Measurements from ENCODE around the gene RUNX2. TPM values are rescaled to one million over a fixed set of nuclear protein-coding genes. Genes with fewer than 3 reads are reported as not detected.

RUNX2 gene
- total RNA-seq, 4 donors from 2014 or later, result 1.4 to 3.6 (median 2.3) TPM

GRCh38 chr6:45411959-45412358 is 83.8 kb downstream of the RUNX2 start:
- H3K4me1 ChIP-seq, result no peaks in the 10 kb centered on the region
- no peak overlapping the region for H3K27ac ChIP-seq
- no peaks in the 10 kb centered on the region for H3K36me3 ChIP-seq
- no peak overlapping the region for H3K4me3 ChIP-seq
- TF ChIP-seq CTCF (IDR thresholded peaks at IDR 0.05) (no peak), POLR2A (IDR thresholded peaks at IDR 0.05) (no peak)
- no peaks in the 10 kb centered on the region for H3K9me3 ChIP-seq
- no peak for DNase-seq
- intact Hi-C loops (cut with DNase I), result no loop called here
- peaks cover 0 to 35% (median 0%) of the 10 kb centered on the region in 4 donors for H3K27me3 ChIP-seq
- WGBS, 2 donors, result 46 to 56% methylated on average over 5 of the region's 5 CpGs

- no peak overlapping the region for H3K27ac ChIP-seq
- TF ChIP-seq CTCF (IDR thresholded peaks at IDR 0.05), result no peak
- no peak for TF ChIP-seq POLR2A (IDR thresholded peaks at IDR 0.05)
- H3K27me3 ChIP-seq, result peaks cover 0 to 69% (median 11%) of the 10 kb centered on the region in 4 donors
- H3K9me3 ChIP-seq, result no peaks in the 10 kb centered on the region
- H3K4me1 ChIP-seq, result peaks cover 9 to 13% (median 10%) of the 10 kb centered on the region in 3 donors
- WGBS, 2 donors, result 51% methylated on average over 2 of the region's 2 CpGs; no CpG with 5 or more reads in 1 of the 2 donors
- no peak overlapping the region for H3K4me3 ChIP-seq
- intact Hi-C loops (cut with DNase I), result no loop called here
- no peak for DNase-seq
- H3K36me3 ChIP-seq, result no peaks in the 10 kb centered on the region
These were observed 87.2 kb downstream of the RUNX2 start for GRCh38 chr6:45415315-45415714.

- no peaks in the 10 kb centered on the region for H3K9me3 ChIP-seq
- no peak for DNase-seq
- no peak overlapping the region for H3K4me3 ChIP-seq
- peaks cover 0 to 75% (median 13%) of the 10 kb centered on the region in 4 donors for H3K27me3 ChIP-seq
- no peak for TF ChIP-seq POLR2A (IDR thresholded peaks at IDR 0.05)
- no peaks in the 10 kb centered on the region for H3K36me3 ChIP-seq
- WGBS, 2 donors, result 44 to 47% methylated on average over 3 of the region's 3 CpGs
- peaks cover 10 to 19% (median 14%) of the 10 kb centered on the region in 3 donors for H3K4me1 ChIP-seq
- no peak overlapping the region for H3K27ac ChIP-seq
- intact Hi-C loops (cut with DNase I), result no loop called here
These were observed 87.8 kb downstream of the RUNX2 start for GRCh38 chr6:45415788-45416518.

- WGBS, 2 donors, result 71 to 80% methylated on average over 2 of the region's 2 CpGs
- no peak for DNase-seq
- Histone ChIP-seq H3K27ac (no peak overlapping the region), H3K9me3 (no peaks in the 10 kb centered on the region), H3K27me3 (peaks cover 0 to 83% (median 17%) of the 10 kb centered on the region in 4 donors), H3K4me1 (peaks cover 14 to 26% (median 20%) of the 10 kb centered on the region in 3 donors), H3K36me3 (no peaks in the 10 kb centered on the region), H3K4me3 (no peak overlapping the region)
- intact Hi-C loops (cut with DNase I), result no loop called here
- no peak for TF ChIP-seq POLR2A (IDR thresholded peaks at IDR 0.05)
- TF ChIP-seq CTCF (IDR thresholded peaks at IDR 0.05), result no peak
These were observed 88.6 kb downstream of the RUNX2 start for GRCh38 chr6:45416700-45417099.

- Histone ChIP-seq H3K4me3 (no peak overlapping the region), H3K27ac (no peak overlapping the region), H3K36me3 (no peaks in the 10 kb centered on the region), H3K4me1 (peaks cover 14 to 33% (median 20%) of the 10 kb centered on the region in 3 donors), H3K27me3 (peaks cover 0 to 89% (median 17%) of the 10 kb centered on the region in 4 donors), H3K9me3 (no peaks in the 10 kb centered on the region)
- DNase-seq, result no peak
- intact Hi-C loops (cut with DNase I), result no loop called here
- TF ChIP-seq POLR2A (IDR thresholded peaks at IDR 0.05) (no peak), CTCF (IDR thresholded peaks at IDR 0.05) (no peak)
- 86 to 96% methylated on average over 2 of the region's 2 CpGs for WGBS, 2 donors
These were observed 89.3 kb downstream of the RUNX2 start for GRCh38 chr6:45417436-45417835.

Data from esophagus squamous epithelium (tissue), 5 donors.